ENCODE data around the gene TPCN2. TPM values are rescaled to one million over a fixed set of nuclear protein-coding genes. Genes with fewer than 3 reads are reported as not detected.

The TPCN2 gene
- total and polyA plus RNA-seq, 2 donors from 2014 or later, result 12.9 to 22.4 TPM

DNA sequence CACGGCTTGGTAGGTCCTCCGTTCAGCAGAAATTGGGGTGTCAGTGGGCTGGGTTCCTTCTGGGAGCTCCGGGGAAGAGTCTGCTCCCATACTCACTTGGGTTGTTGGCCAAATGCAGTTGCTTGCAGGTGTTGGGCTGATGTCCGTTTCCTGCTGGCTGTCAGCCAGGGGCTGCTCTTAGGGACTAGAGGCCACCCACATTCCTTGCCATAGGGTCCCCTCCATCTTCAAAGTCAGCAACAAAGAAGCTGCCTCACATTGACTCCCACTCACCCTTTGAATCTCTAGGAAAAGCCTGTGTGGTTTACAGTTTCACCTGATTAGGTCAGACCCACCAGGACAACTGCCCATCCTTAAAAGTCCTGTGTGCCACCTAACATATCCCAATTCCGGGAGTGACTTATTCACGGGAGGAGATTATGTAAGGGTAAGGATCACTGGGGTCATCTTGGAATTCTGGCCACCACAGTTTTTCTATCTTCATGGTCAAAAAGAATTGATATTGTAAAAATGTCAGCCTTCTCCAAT is 43.0 kb downstream of the TPCN2 start:
- Histone ChIP-seq H3K27ac (ENCODE audit: low read depth in 2 of 2, low read length in 2 of 2) (no peak overlapping the region), H3K27me3 (ENCODE audit: control insufficient read depth, insufficient read depth, low read length) (no peaks in the 10 kb centered on the region), H3K9me3 (ENCODE audit: control insufficient read depth in 2 of 3, insufficient read depth in 1 of 3, low read length in 3 of 3) (no peaks in the 10 kb centered on the region), H3K9ac (ENCODE audit: low read length in 3 of 3) (no peak overlapping the region), H3K4me1 (ENCODE audit: control insufficient read depth in 2 of 3, insufficient read depth in 2 of 3, low read depth in 1 of 3, low read length in 3 of 3) (no peaks in the 10 kb centered on the region), H3K36me3 (ENCODE audit: control insufficient read depth in 2 of 3, insufficient read depth in 3 of 3, low read length in 3 of 3) (peaks cover 2 to 16% (median 7%) of the 10 kb centered on the region in 3 donors), H3K4me3 (ENCODE audit: low read length in 3 of 3) (no peak overlapping the region)
- no peak for FAIRE-seq
- intact Hi-C loops (cut with DNase I), result no loop called here
- no peak for DNase-seq
- TF ChIP-seq, protein P1, sequence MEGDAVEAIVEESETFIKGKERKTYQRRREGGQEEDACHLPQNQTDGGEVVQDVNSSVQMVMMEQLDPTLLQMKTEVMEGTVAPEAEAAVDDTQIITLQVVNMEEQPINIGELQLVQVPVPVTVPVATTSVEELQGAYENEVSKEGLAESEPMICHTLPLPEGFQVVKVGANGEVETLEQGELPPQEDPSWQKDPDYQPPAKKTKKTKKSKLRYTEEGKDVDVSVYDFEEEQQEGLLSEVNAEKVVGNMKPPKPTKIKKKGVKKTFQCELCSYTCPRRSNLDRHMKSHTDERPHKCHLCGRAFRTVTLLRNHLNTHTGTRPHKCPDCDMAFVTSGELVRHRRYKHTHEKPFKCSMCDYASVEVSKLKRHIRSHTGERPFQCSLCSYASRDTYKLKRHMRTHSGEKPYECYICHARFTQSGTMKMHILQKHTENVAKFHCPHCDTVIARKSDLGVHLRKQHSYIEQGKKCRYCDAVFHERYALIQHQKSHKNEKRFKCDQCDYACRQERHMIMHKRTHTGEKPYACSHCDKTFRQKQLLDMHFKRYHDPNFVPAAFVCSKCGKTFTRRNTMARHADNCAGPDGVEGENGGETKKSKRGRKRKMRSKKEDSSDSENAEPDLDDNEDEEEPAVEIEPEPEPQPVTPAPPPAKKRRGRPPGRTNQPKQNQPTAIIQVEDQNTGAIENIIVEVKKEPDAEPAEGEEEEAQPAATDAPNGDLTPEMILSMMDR (IDR thresholded peaks at IDR 0.05; ENCODE audit: borderline replicate concordance, extremely low read depth, insufficient read depth), result no peak

DNA sequence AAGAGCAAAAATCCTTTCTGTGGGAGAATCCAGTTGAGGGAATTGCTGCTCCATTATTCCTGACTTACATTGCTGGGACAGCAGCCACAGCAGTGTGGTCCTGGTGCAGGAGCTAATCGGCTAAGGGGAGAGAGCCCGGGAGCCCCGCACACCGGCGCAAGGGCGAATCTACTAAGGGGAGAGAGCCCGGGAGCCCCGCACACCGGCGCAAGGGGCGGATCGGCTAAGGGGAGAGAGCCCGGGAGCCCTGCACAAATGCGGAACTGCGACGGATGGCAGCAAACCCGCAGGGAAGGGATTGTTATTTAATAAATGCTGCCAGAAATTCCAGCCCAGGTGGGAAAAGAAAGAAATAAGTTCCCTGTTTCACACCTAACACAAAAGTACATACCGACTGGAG is 43.5 kb downstream of the TPCN2 start:
- intact Hi-C loops (cut with DNase I), result no loop called here
- H3K27ac ChIP-seq (ENCODE audit: low read depth in 2 of 2, low read length in 2 of 2), result no peak overlapping the region
- H3K9me3 ChIP-seq (ENCODE audit: control insufficient read depth in 2 of 3, insufficient read depth in 1 of 3, low read length in 3 of 3), result no peaks in the 10 kb centered on the region
- no peak for FAIRE-seq
- H3K4me3 ChIP-seq (ENCODE audit: low read length in 3 of 3), result no peak overlapping the region
- no peaks in the 10 kb centered on the region for H3K27me3 ChIP-seq (ENCODE audit: control insufficient read depth, insufficient read depth, low read length)
- no peak overlapping the region for H3K9ac ChIP-seq (ENCODE audit: low read length in 3 of 3)
- DNase-seq, result no peak
- H3K4me1 ChIP-seq (ENCODE audit: control insufficient read depth in 2 of 3, insufficient read depth in 2 of 3, low read depth in 1 of 3, low read length in 3 of 3), result no peaks in the 10 kb centered on the region
- TF ChIP-seq, protein P1 (IDR thresholded peaks at IDR 0.05; ENCODE audit: borderline replicate concordance, extremely low read depth, insufficient read depth), result no peak
- peaks cover 2 to 16% (median 7%) of the 10 kb centered on the region in 3 donors for H3K36me3 ChIP-seq (ENCODE audit: control insufficient read depth in 2 of 3, insufficient read depth in 3 of 3, low read length in 3 of 3)

DNA sequence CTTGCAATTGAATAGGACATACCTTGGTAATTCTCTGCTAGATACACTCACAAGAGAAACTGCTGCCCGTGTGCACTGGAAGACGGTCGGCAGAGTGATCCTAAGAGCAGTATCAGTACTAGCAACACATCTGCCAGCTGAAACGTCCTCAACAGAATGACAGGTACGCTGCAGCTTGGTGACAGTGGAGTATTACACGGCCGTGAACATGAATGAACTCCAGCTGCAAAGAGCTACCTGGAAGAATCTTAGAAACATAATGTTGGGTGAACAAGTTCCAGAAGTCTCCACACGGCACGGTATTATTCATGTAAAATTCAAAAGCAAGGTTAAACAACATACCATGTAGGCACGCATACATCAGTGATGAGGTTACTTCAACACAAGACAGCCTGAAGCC is 44.4 kb downstream of the TPCN2 start:
- no peak for FAIRE-seq

More for the DNA sequence above, 44.4 kb downstream of the TPCN2 start:
- H3K9ac ChIP-seq (ENCODE audit: low read length in 3 of 3), result no peak overlapping the region
- no peaks in the 10 kb centered on the region for H3K27me3 ChIP-seq (ENCODE audit: control insufficient read depth, insufficient read depth, low read length)
- no peaks in the 10 kb centered on the region for H3K9me3 ChIP-seq (ENCODE audit: control insufficient read depth in 2 of 3, insufficient read depth in 1 of 3, low read length in 3 of 3)
- no peak overlapping the region for H3K4me3 ChIP-seq (ENCODE audit: low read length in 3 of 3)
- no peak for DNase-seq
- no peaks in the 10 kb centered on the region for H3K4me1 ChIP-seq (ENCODE audit: control insufficient read depth in 2 of 3, insufficient read depth in 2 of 3, low read depth in 1 of 3, low read length in 3 of 3)
- H3K27ac ChIP-seq (ENCODE audit: low read depth in 2 of 2, low read length in 2 of 2), result no peak overlapping the region
- intact Hi-C loops (cut with DNase I), result no loop called here
- TF ChIP-seq, protein P1 (IDR thresholded peaks at IDR 0.05; ENCODE audit: borderline replicate concordance, extremely low read depth, insufficient read depth), result no peak
- H3K36me3 ChIP-seq (ENCODE audit: control insufficient read depth in 2 of 3, insufficient read depth in 3 of 3, low read length in 3 of 3), result peaks cover 2 to 16% (median 7%) of the 10 kb centered on the region in 3 donors
